GM23248 (cell line): Measurements from ENCODE around the gene TEKTIP1.

Experiments
- EZH2 ChIP-seq: fragments of 200-600 bp; sonication (generic); IDR thresholded peaks from 2 replicates; pipeline ENCODE4 v1.6.1; 2018; ENCODE audit warnings: antibody characterized with exemption, mild to moderate bottlenecking; ENCODE audit not compliant: insufficient read depth, poor library complexity, severe bottlenecking
- EZH2phosphoT487 ChIP-seq: fragments of 200-600 bp; sonication (generic); IDR thresholded peaks from 2 replicates; pipeline ENCODE4 v1.6.1; 2018; ENCODE audit warnings: antibody characterized with exemption, moderate library complexity, mild to moderate bottlenecking, low read depth; ENCODE audit not compliant: insufficient read depth

GRCh38 chr19:3534375-3535234 lies 4.4 kb upstream of the TEKTIP1 start:
- TF ChIP-seq EZH2 (no peak), EZH2phosphoT487 (no peak)
